ENCODE data around the gene ETV2.
A peak's percentile ranks its signal among the peaks of the same experiment; 100 is the strongest.
"Not testable (repeated sequence)": the region's sequence is repeated elsewhere in the genome, so short reads cannot be mapped to it uniquely, and the experiment has no call there.

ETV2 gene

GRCh38 chr19:35596366-35596999, 45.1 kb upstream of the ETV2 start:
- TF ChIP-seq, protein P1, sequence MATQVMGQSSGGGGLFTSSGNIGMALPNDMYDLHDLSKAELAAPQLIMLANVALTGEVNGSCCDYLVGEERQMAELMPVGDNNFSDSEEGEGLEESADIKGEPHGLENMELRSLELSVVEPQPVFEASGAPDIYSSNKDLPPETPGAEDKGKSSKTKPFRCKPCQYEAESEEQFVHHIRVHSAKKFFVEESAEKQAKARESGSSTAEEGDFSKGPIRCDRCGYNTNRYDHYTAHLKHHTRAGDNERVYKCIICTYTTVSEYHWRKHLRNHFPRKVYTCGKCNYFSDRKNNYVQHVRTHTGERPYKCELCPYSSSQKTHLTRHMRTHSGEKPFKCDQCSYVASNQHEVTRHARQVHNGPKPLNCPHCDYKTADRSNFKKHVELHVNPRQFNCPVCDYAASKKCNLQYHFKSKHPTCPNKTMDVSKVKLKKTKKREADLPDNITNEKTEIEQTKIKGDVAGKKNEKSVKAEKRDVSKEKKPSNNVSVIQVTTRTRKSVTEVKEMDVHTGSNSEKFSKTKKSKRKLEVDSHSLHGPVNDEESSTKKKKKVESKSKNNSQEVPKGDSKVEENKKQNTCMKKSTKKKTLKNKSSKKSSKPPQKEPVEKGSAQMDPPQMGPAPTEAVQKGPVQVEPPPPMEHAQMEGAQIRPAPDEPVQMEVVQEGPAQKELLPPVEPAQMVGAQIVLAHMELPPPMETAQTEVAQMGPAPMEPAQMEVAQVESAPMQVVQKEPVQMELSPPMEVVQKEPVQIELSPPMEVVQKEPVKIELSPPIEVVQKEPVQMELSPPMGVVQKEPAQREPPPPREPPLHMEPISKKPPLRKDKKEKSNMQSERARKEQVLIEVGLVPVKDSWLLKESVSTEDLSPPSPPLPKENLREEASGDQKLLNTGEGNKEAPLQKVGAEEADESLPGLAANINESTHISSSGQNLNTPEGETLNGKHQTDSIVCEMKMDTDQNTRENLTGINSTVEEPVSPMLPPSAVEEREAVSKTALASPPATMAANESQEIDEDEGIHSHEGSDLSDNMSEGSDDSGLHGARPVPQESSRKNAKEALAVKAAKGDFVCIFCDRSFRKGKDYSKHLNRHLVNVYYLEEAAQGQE (IDR thresholded peaks at IDR 0.05; ENCODE audit: insufficient replicate concordance, low read depth), result no peak
- Histone ChIP-seq H3K4me3 (replicated peaks; ENCODE audit: insufficient read depth, low read length) (no peak overlapping the region), H3K27me3 (ENCODE audit: insufficient read depth, poor library complexity, severe bottlenecking) (no peaks in the 10 kb centered on the region), H3K27ac (replicated peaks) (no peak overlapping the region)
- DNase-seq (ENCODE audit: low read depth in 1 of 2, low spot score in 1 of 2), result no peak

DNA sequence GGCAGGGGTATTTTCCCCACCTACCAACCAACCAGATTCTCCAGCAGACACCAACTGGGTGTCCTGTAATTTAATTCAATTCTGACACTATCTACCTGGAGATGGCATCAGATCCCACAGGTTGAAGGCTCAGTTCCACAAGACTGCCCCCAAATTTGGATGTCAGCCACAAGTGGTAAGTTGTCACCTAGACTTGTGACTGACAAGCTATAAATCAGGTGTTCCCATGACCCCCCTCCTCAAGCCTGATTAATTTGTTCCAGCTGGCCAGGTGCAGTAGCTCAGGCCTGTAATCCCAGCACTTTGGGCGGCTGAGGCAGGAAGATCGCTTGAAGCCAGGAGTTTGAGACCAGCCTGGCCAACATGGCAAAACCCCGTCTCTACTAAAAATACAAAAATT, 39.6 kb upstream of the ETV2 start:
- Histone ChIP-seq H3K27me3 (ENCODE audit: insufficient read depth, poor library complexity, severe bottlenecking) (no peaks in the 10 kb centered on the region), H3K27ac (replicated peaks) (no peak overlapping the region), H3K4me3 (replicated peaks; ENCODE audit: insufficient read depth, low read length) (no peak overlapping the region)
- no peak for DNase-seq (ENCODE audit: low read depth in 1 of 2, low spot score in 1 of 2)
- no peak for TF ChIP-seq GABPA (IDR thresholded peaks at IDR 0.05; ENCODE audit: low read depth)
- TF ChIP-seq, protein P1 (IDR thresholded peaks at IDR 0.05; ENCODE audit: insufficient replicate concordance, low read depth), result no peak
- TF ChIP-seq SPI1 (IDR thresholded peaks at IDR 0.05; ENCODE audit: borderline replicate concordance, low read depth), result no peak
- TF ChIP-seq, protein P2, sequence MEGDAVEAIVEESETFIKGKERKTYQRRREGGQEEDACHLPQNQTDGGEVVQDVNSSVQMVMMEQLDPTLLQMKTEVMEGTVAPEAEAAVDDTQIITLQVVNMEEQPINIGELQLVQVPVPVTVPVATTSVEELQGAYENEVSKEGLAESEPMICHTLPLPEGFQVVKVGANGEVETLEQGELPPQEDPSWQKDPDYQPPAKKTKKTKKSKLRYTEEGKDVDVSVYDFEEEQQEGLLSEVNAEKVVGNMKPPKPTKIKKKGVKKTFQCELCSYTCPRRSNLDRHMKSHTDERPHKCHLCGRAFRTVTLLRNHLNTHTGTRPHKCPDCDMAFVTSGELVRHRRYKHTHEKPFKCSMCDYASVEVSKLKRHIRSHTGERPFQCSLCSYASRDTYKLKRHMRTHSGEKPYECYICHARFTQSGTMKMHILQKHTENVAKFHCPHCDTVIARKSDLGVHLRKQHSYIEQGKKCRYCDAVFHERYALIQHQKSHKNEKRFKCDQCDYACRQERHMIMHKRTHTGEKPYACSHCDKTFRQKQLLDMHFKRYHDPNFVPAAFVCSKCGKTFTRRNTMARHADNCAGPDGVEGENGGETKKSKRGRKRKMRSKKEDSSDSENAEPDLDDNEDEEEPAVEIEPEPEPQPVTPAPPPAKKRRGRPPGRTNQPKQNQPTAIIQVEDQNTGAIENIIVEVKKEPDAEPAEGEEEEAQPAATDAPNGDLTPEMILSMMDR (IDR thresholded peaks at IDR 0.05; ENCODE audit: insufficient read depth, low read length), result no peak
- TF ChIP-seq POLR2AphosphoS5 (IDR thresholded peaks at IDR 0.05; ENCODE audit: low read depth), result no peak

DNA sequence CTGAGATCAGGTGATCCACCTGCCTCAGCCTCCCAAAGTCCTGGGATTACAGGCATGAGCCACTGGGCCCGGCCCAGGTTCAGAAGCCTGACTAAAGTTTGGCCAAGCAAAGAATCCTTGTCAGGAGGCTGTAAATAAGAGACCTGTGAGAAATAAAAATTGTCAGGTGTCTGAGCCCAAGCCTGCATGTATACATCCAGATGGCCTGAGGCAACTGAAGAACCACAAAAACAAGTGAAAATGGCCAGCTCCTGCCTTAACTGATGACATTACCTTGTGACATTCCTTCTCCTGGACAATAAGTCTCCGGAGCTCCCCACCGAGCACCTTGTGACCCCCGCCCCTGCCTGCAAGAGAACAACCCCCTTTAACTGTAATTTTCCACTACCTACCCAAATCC, 37.1 kb upstream of the ETV2 start:
- not testable (repeated sequence) for DNase-seq (ENCODE audit: low read depth in 1 of 2, low spot score in 1 of 2); H3K27ac ChIP-seq (replicated peaks); H3K4me3 ChIP-seq (replicated peaks; ENCODE audit: insufficient read depth, low read length); H3K27me3 ChIP-seq (ENCODE audit: insufficient read depth, poor library complexity, severe bottlenecking)

DNA sequence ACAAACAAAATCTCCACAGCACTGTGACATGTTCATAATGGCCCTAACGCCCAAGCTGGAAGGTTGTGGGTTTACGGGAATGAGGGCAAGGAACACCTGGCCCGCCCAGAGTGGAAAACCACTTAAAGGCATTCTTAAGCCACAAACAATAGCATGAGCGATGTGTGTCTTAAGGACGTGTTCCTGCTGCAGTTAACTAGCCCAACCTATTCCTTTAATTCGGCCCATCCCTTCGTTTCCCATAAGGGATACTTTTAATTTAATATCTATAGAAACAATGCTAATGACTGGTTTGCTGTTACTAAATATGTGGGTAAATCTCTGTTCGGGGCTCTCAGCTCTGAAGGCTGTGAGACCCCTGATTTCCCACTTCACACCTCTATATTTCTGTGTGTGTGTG, 34.4 kb upstream of the ETV2 start:
- not testable (repeated sequence) for H3K4me3 ChIP-seq (replicated peaks; ENCODE audit: insufficient read depth, low read length); H3K27me3 ChIP-seq (ENCODE audit: insufficient read depth, poor library complexity, severe bottlenecking); DNase-seq (ENCODE audit: low read depth in 1 of 2, low spot score in 1 of 2)

GRCh38 chr19:35607661-35608060, 33.9 kb upstream of the ETV2 start:
- Histone ChIP-seq H3K27ac (replicated peaks) (no peak overlapping the region), H3K4me3 (replicated peaks; ENCODE audit: insufficient read depth, low read length) (no peak overlapping the region), H3K27me3 (ENCODE audit: insufficient read depth, poor library complexity, severe bottlenecking) (no peaks in the 10 kb centered on the region)
- DNase-seq (ENCODE audit: low read depth in 1 of 2, low spot score in 1 of 2), result no peak
- no peak for TF ChIP-seq SPI1 (IDR thresholded peaks at IDR 0.05; ENCODE audit: borderline replicate concordance, low read depth)

More for the DNA sequence above, 34.4 kb upstream of the ETV2 start:
- H3K27ac ChIP-seq (replicated peaks), result not testable (repeated sequence)

- TF ChIP-seq, protein P2 (IDR thresholded peaks at IDR 0.05; ENCODE audit: insufficient read depth, low read length), result no peak
- no peak for TF ChIP-seq POLR2AphosphoS5 (IDR thresholded peaks at IDR 0.05; ENCODE audit: low read depth)
- no peak for TF ChIP-seq SPI1 (IDR thresholded peaks at IDR 0.05; ENCODE audit: borderline replicate concordance, low read depth)
- no peak for TF ChIP-seq GABPA (IDR thresholded peaks at IDR 0.05; ENCODE audit: low read depth)
- TF ChIP-seq, protein P1 (IDR thresholded peaks at IDR 0.05; ENCODE audit: insufficient replicate concordance, low read depth), result no peak
- DNase-seq (ENCODE audit: low read depth in 1 of 2, low spot score in 1 of 2), result peak in 1 of 2 experiments; percentile 11
- Histone ChIP-seq H3K27me3 (ENCODE audit: insufficient read depth, poor library complexity, severe bottlenecking) (no peaks in the 10 kb centered on the region), H3K27ac (replicated peaks) (no peak overlapping the region), H3K4me3 (replicated peaks; ENCODE audit: insufficient read depth, low read length) (no peak overlapping the region)
Measured at GRCh38 chr19:35608251-35608650, 33.3 kb upstream of the ETV2 start.
